Parietal lobe (tissue), 1 donor: ENCODE data around the gene OR4C11. TPM values are rescaled to one million over a fixed set of nuclear protein-coding genes. Genes with fewer than 3 reads are reported as not detected.

Experiments used
- total RNA-seq: library from RNA; depleted of rRNA; stranded (reverse); fragments of >200 nt; gene quantifications from one replicate; pipeline ENCODE4 v1.2.3, GENCODE V29; 2014

The OR4C11 gene, protein sequence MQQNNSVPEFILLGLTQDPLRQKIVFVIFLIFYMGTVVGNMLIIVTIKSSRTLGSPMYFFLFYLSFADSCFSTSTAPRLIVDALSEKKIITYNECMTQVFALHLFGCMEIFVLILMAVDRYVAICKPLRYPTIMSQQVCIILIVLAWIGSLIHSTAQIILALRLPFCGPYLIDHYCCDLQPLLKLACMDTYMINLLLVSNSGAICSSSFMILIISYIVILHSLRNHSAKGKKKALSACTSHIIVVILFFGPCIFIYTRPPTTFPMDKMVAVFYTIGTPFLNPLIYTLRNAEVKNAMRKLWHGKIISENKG
- not detected for total RNA-seq

DNA sequence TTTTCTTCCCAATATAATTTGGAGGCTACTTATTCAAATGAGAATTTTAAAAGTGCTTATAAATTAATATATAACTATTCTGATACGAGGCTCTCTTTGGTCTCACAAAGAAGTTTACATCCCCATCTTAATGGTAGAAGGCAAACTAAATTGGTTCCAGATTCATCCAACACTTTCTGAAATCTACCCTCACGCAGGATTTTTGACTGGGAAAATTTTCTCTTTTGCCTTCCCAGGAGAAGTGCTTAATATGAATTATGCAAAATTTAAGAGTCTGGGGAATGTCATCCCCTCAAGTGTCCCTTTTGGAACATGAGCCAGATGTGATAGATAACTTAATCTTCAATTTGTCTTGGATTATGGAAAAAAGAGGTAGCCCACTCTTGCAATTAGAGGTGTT lies at the start of gene OR4C11:
Gene OR4C11, minus strand, starts transcription at position 101 of the 400 bp plus-strand sequence. CDS start 3,272 bp downstream, outside the sequence.

DNA sequence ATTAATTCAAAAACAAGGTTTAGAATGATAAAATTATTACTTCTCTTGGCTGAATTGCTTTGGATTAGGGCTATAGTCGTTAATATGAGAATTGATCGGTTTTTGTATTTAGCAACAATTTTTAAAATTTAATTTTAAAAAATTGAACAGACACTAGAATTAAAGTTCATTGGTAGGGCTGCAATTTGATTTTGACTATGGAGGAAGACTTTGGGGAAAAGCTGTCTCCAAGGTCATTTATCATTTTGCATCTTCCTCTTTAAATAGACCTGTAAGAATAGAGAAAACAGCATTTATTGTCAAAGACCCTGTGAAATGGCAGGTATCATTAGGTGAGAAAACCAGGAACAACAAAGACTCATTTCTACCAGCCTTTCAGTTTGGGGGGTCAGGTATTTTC lies 40.6 kb upstream of the OR4C11 start, which contains the start of gene OR4S2:
Gene OR4S2, plus strand, starts transcription at position 301 of the 400 bp plus-strand sequence. CDS start 2,577 bp downstream, outside the sequence.

DNA sequence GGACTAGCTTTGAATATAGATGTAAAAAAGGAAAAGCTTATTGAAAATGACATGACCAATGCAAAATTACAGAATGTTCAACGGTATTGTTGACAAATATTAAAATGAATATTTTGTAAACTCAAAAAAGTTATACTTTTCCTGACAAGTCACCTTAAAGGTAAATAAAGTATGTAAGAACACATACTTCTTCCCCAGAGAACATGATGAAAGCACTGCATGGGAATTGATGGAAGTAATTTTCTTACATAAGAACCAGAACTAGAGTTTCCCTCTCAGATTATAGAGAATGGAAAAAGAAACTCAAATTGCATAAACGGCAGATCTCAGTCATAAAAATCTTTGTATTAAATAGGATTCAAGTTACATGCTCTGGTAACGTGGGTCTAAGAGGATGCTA lies 27.4 kb upstream of the OR4C11 start, which contains the start of gene OR4P4:
Gene OR4P4, plus strand, starts transcription at position 301 of the 400 bp plus-strand sequence.

DNA sequence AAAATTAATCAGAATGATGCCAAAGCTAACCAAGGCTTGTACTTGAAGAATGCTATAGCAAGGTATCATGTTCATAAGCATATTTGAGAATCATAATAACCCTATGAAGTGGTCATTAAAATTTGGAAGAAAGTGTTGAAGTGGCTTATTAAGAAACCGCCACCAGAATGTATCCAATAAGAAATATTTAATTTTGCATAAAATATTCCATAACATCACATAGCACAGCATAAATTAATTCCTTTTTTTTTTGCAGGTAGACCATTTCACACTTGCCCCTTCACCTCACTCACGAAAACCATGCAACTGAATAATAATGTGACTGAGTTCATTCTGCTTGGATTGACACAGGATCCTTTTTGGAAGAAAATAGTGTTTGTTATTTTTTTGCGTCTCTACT lies 35.6 kb downstream of the OR4C11 start, which contains the start of gene OR4C16:
Gene OR4C16, plus strand, starts transcription at position 301 of the 400 bp plus-strand sequence. Its CDS starts 0 bp downstream, at position 301.

DNA sequence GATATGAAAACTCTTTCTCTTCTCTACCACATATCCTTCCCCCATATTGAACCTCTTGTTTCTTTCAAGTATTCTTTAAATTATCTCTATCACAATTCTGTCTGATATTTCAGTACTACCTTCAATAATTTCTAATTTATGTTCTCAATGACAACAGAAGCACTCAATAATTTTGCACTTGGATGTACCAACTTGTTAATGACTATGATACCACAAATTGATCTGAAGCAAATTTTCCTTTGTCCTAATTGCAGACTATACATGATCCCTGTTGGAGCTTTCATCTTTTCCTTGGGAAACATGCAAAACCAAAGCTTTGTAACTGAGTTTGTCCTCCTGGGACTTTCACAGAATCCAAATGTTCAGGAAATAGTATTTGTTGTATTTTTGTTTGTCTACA lies 53.3 kb downstream of the OR4C11 start, which contains the start of gene OR4C15:
Gene OR4C15, plus strand, starts transcription at position 301 of the 400 bp plus-strand sequence. Its CDS starts 0 bp downstream, at position 301.

Other genes starting within 250 kb of the OR4C11 start
- gene OR4A15, start 239.7 kb downstream of the OR4C11 start, total RNA-seq, result not detected
- gene OR4C15, start 53.2 kb downstream of the OR4C11 start, total RNA-seq, result not detected
- not detected for gene OR4C16, start 35.5 kb downstream of the OR4C11 start, total RNA-seq
- gene OR4P4, start 27.5 kb upstream of the OR4C11 start, total RNA-seq, result not detected
- gene OR4S2, start 40.7 kb upstream of the OR4C11 start, total RNA-seq, result not detected
- gene OR4C6, start 54.6 kb upstream of the OR4C11 start, total RNA-seq, result not detected
- not detected for gene OR5D13, start 165.8 kb upstream of the OR4C11 start, total RNA-seq
- gene OR5D14, start 187.9 kb upstream of the OR4C11 start, total RNA-seq, result not detected
- gene OR5L1, start 203.7 kb upstream of the OR4C11 start, total RNA-seq, result not detected
- not detected for gene OR5D18, start 212.0 kb upstream of the OR4C11 start, total RNA-seq
- gene OR5L2, start 219.6 kb upstream of the OR4C11 start, total RNA-seq, result not detected
- not detected for gene OR5D16, start 231.1 kb upstream of the OR4C11 start, total RNA-seq